Measurements from ENCODE around the gene TDRD12.
"Not testable (repeated sequence)": the region's sequence is repeated elsewhere in the genome, so short reads cannot be mapped to it uniquely, and the experiment has no call there.

The TDRD12 gene

GRCh38 chr19:32866564-32867265, 147.1 kb downstream of the TDRD12 start:
- DNase-seq (ENCODE audit: low read depth), result no peak

DNA sequence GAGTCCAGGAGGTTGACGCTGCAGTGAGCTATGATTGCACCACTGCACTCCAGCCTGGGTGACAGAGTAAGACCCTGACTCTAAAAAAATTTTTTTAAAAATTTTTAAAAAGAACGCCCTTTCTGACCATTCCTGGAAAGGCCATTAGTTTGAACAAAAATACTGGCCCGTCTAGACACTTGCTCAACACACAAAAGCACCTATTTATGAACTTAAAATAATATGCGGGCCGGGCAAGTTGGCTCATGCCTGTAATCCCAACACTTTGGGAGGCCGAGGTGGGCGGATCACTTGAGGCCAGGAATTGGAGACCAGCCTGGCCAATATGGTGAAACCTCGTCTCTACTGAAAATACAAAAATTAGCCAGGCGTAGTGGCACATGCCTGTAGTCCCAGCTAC, 147.9 kb downstream of the TDRD12 start:
- not testable (repeated sequence) for DNase-seq (ENCODE audit: low read depth)

GRCh38 chr19:32868206-32868950, 148.8 kb downstream of the TDRD12 start:
- no peak for DNase-seq (ENCODE audit: low read depth)

DNA sequence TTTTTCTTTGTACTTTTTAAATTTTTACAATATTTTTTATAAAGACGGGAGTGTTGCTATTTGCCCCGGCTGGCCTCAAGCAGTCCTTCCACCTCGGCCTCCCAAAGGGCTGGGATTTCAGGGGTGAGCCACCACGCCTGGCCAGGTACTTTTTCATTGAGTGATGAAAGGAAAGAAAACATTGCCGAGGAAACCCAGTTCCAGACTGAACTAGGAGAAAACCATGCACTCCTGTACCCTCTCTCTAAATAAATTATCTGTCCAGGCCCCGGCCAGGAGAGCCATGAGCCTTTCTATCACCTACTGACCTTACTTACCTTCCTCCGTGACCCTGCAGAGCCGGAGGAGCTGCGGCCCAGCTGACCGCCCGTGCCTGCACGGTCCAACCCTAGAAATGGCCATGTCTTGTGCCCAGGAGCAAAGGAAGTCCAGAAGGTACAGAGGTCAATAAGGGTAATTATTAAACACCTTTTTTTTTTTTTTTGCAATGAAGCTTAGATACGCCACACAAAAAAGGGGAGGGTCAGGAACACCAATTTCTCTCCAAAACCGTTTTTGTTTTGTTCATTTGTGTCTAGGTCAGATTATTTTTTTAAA, 149.9 kb downstream of the TDRD12 start, which contains the start of gene SLC7A9:
SLC7A9 (minus strand) TSS at position 399 of the 597 bp plus-strand sequence. CDS start 1,233 bp downstream, outside the sequence.
- no peak for DNase-seq (ENCODE audit: low read depth)

GRCh38 chr19:32869966-32870573, 150.5 kb downstream of the TDRD12 start:
- no peak for DNase-seq (ENCODE audit: low read depth)

- no peak for DNase-seq (ENCODE audit: low read depth)
Measured at GRCh38 chr19:32870981-32871451, 151.4 kb downstream of the TDRD12 start.

DNA sequence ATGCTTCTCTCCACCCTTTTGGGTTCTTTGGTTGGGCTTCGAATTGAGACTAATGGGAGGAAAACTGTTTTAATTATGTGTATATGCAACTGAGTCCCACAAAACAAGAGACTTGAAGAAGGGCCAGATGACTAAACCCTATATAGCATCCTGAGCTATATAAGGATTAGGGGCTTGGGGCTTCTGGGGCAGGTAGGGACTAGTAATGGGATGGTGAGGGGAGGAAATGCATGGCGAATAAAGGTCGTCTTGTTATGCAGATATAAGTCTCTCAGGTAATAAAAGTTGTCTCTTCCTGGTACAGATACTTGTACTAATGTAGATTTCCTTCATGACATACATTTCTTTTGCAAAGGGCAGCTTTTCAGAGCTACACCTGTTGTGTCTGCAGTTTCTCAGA, 152.8 kb downstream of the TDRD12 start:
- no peak for DNase-seq (ENCODE audit: low read depth)

DNA sequence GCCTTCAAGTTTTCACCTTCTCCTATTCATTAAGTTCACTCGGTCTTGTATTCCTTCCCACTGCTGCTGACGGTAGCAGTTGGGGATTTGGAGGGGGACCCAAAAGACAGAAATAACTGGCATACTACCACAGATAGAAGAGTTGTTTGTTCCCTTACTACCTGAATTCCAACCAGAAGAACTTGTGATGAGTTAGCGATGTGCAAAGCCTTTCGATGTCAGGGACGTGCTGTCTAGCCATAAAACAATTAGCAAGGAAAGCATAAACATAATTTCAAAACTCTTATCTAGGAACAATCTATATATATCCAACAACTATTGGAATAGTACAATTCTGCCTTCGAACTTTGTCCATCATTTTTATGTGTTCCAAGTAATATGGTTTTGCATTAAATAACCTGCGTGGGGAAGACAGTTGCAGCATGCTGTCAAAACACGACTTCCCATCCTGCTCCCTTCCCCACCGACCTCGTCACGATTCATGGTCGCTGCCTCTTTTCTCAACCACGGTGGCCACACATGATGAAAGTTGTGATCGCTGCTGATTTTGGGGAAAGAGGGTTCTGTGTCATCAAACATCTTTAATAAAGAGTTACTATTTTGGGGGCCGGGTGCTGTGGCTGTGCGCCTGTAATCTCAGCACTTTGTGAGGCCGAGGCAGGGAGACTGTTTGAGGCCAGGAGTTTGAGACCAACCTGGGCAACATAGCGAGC, 153.8 kb downstream of the TDRD12 start:
- no peak for DNase-seq (ENCODE audit: low read depth)

- no peak for DNase-seq (ENCODE audit: low read depth)
Measured at GRCh38 chr19:32874605-32875004, 155.0 kb downstream of the TDRD12 start.

DNA sequence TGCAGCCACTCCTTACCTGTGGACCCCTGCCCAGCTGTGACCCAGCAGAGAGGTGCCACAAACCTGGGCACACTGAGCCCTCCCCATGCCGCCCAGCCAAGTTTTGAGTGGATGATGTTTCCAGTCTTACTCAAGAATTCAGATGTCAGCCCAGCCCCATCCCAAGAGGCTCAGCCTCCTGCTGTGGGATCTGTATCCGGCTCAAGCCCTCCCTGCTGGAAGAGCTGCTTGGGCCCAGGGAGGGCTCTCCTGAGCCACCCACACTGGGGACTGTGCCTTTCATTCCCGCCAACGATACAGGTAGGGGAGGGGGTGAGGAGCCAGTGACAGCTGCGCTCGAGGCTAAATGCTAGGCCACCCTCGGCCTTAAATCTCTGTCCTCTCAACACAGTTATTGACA, 155.9 kb downstream of the TDRD12 start:
- DNase-seq (ENCODE audit: low read depth), result no peak

GRCh38 chr19:32876236-32876918, 156.8 kb downstream of the TDRD12 start:
- no peak for DNase-seq (ENCODE audit: low read depth)

DNA sequence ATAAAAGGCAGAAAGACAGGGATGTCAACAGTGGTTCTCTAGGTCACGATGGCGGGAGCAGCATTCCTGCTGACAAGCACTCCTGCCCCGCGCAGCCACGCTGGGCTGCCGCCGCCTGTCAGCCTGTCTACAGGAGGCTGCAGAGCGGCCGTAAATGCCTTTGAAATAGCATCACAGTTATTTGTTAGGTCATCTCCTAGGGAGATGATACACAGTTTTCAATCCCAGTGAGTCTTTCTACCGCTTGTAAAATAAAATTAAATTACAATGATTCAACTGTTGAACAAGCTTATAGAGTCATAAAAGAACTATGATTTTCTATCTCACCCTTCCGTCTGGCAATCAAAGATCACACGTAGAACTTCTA, 157.3 kb downstream of the TDRD12 start:
- DNase-seq (ENCODE audit: low read depth), result no peak
